HL-60 (cell line): ENCODE results near the gene DHRS1.

ENCODE experiments used
- CTCF ChIP-seq: IDR thresholded peaks from one replicate; pipeline ENCODE4 v1.5.1; 2011; ENCODE audit warnings: low read length, control low read depth, inconsistent platforms; ENCODE audit not compliant: insufficient read depth
- POLR2AphosphoS5 ChIP-seq: IDR thresholded peaks from 2 replicates; pipeline ENCODE4 v1.6.1; 2012; ENCODE audit warnings: low read depth

- TF ChIP-seq POLR2AphosphoS5: no peak
- no peak for TF ChIP-seq CTCF
Observed at GRCh38 chr14:24277071-24277470, 22.5 kb downstream of the DHRS1 start.
